Calu3 (cell line): Measurements from ENCODE around the gene SRCAP. TPM values are rescaled to one million over a fixed set of nuclear protein-coding genes. Genes with fewer than 3 reads are reported as not detected.
"Not testable (repeated sequence)": the region's sequence is repeated elsewhere in the genome, so short reads cannot be mapped to it uniquely, and the experiment has no call there.

Source experiments
- BruUV-seq: library from RNA; stranded (reverse); fragments of 400-500 nt; replicated peaks from 2 replicates; lab custom pipeline; 2021; lab: Mats Ljungman, UMichigan
- CTCF ChIA-PET: fragments of 300-600 bp; sonication (Branson Sonifier 250); formaldehyde crosslinking; loops from one replicate; lab custom pipeline; 2022; ENCODE audit warnings: antibody characterized with exemption; lab: Charles Lee
- DNase-seq: peaks from one replicate; pipeline ENCODE4 v3.0.0; 2022
- H3K27ac Mint-ChIP-seq: one replicate; pipeline ENCODE4 v1.8.0; 2022; ENCODE audit warnings: mixed read lengths; ENCODE audit not compliant: unreplicated experiment
- H3K27me3 Mint-ChIP-seq: one replicate; pipeline ENCODE4 v1.8.0; 2022; ENCODE audit warnings: mixed read lengths; ENCODE audit not compliant: unreplicated experiment
- H3K36me3 Mint-ChIP-seq: one replicate; pipeline ENCODE4 v1.8.0; 2022; ENCODE audit warnings: mild to moderate bottlenecking, moderate library complexity, mixed read lengths; ENCODE audit not compliant: insufficient read depth, unreplicated experiment
- H3K4me1 Mint-ChIP-seq: one replicate; pipeline ENCODE4 v1.8.0; 2022; ENCODE audit warnings: mild to moderate bottlenecking, low read depth, mixed read lengths; ENCODE audit not compliant: unreplicated experiment
- H3K4me3 Mint-ChIP-seq: one replicate; pipeline ENCODE4 v1.8.0; 2022; ENCODE audit warnings: mild to moderate bottlenecking, low read depth, moderate library complexity, mixed read lengths; ENCODE audit not compliant: unreplicated experiment
- H3K9me3 Mint-ChIP-seq: one replicate; pipeline ENCODE4 v1.8.0; 2022; ENCODE audit warnings: low read depth, mixed read lengths; ENCODE audit not compliant: unreplicated experiment
- intact Hi-C: fragments of 100-400 bp; cut with micrococcal nuclease; formaldehyde crosslinking; loops from one replicate; pipeline ENCODE4 v1.10.0; 2022; ENCODE audit not compliant: unreplicated experiment
- total RNA-seq: library from RNA; stranded (reverse); gene quantifications from 2 replicates; pipeline ENCODE4 v1.2.3, GENCODE V29; 2022
- TF ChIP-seq, protein P1 (sequence below): fragments of 200-600 bp; IDR thresholded peaks from one replicate; pipeline ENCODE4 v1.8.0; 2022; ENCODE audit warnings: antibody characterized with exemption; ENCODE audit not compliant: unreplicated experiment

SRCAP gene
- total RNA-seq, 1 experiment from 2014 or later: 84.6 TPM

DNA sequence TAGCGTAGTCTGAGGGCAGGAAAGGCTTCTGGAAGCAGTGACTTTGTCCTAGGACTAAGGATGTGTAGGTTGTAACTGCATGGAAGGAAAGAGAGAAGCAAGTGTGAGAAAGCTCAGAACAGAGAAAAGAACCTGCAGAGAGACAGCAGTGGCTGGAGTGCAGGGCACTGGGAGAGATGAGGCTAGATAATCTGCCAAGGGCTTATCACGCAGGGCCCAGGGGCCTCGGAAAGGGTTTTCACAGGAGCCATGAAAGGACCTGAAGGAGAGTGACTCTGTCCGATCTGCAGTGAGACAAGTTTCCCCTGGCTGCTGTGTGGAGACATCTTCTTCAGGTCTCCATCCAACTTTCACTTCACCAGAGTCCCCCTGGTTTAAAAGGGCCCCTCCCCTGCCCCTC, 7.1 kb upstream of the SRCAP start:
- CTCF ChIA-PET: no interaction called here
- H3K9me3 Mint-ChIP-seq: no peaks in the 10 kb centered on the region
- TF ChIP-seq, protein P1, sequence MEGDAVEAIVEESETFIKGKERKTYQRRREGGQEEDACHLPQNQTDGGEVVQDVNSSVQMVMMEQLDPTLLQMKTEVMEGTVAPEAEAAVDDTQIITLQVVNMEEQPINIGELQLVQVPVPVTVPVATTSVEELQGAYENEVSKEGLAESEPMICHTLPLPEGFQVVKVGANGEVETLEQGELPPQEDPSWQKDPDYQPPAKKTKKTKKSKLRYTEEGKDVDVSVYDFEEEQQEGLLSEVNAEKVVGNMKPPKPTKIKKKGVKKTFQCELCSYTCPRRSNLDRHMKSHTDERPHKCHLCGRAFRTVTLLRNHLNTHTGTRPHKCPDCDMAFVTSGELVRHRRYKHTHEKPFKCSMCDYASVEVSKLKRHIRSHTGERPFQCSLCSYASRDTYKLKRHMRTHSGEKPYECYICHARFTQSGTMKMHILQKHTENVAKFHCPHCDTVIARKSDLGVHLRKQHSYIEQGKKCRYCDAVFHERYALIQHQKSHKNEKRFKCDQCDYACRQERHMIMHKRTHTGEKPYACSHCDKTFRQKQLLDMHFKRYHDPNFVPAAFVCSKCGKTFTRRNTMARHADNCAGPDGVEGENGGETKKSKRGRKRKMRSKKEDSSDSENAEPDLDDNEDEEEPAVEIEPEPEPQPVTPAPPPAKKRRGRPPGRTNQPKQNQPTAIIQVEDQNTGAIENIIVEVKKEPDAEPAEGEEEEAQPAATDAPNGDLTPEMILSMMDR: no peak
- H3K27ac Mint-ChIP-seq: no peak overlapping the region
- BruUV-seq: no TSS peak
- H3K27me3 Mint-ChIP-seq: peaks cover 21% of the 10 kb centered on the region
- H3K36me3 Mint-ChIP-seq: peaks cover 7% of the 10 kb centered on the region
- H3K4me1 Mint-ChIP-seq: peaks cover 8% of the 10 kb centered on the region
- no peak for DNase-seq
- intact Hi-C loops: no loop called here
- H3K4me3 Mint-ChIP-seq: no peak overlapping the region

DNA sequence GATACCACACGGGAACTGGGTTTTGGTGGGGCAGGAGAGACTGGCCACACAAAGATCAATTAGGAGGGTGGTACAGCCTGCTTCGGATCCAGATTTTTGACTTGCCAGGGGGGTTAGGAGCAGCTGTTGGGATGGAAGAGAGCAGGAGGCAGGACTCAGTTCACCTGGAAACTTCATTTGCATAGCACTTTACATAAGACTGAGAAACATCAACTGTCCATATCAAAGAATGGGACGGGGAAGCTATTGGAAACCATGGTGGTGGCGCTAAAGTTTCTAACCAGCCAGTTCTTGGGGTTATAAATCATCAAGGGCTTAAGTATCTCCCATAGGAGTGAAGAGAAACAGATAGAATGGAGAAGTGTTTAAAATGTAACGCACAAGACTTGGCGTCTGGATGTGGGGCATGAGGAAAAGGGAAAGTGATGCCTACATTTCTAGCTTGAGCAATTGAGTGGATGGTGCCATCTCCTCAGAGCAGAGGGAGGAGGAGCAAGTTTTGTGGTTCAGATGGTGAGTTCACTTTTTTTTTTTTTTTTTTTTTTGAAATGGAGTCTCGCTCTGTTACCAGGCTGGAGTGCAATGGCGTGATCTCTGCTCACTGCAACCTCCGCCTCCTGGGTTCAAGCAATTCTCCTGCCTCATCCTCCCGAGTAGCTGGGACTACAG, 6.4 kb upstream of the SRCAP start:
- CTCF ChIA-PET: interaction anchor here (1.1 kb wide), 1 partner anchor 127 kb away, joined by 3 read pairs; no protein-coding TSS in a partner anchor
- H3K4me3 Mint-ChIP-seq: no peak overlapping the region
- intact Hi-C loops: no loop called here
- TF ChIP-seq, protein P1: no peak
- no peak overlapping the region for H3K27ac Mint-ChIP-seq
- BruUV-seq: no TSS peak
- peaks cover 13% of the 10 kb centered on the region for H3K36me3 Mint-ChIP-seq
- H3K9me3 Mint-ChIP-seq: no peaks in the 10 kb centered on the region
- H3K27me3 Mint-ChIP-seq: peaks cover 21% of the 10 kb centered on the region
- peaks cover 13% of the 10 kb centered on the region for H3K4me1 Mint-ChIP-seq
- DNase-seq: no peak

DNA sequence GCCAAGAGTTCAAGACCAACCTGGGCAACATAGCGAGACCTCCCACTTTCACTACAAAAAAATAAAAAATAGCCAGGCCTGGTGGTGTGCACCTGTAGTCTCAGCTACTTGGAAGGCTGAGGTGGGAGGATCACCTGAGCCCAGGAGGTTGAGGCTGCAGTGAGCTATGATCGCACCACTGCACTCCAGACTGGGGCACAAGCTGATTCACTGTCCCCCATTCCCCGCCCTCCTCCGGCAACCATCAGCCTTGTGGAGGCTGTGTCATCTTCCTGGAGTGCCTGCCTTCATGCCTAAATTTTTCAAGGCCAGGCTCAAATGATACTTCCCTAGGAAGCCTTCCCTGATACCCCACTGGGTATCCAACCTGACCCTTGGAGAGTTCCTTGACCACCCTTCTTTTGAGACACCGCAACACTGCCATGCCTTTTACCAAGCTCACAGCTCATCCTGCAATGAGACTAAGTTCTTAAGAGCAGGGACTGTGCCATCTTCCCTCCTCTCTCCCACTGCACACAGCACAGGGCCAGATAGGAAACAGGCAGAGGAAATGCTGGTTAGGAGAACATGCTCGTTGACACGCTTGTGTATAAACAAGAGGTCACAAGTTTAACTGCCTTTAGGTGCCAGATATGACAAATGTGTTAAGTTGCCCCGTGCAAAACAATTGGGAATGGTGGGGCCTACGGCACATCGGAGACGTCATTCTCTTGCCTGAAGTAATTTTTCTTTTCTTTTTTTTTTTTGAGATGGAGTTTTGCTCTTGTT, 3.9 kb upstream of the SRCAP start:
- H3K27me3 Mint-ChIP-seq: peaks cover 21% of the 10 kb centered on the region
- CTCF ChIA-PET: interaction anchor here (1.6 to 1.8 kb wide), 2 partner anchors 22 to 36 kb away, joined by 4 to 16 read pairs; partner anchors contain the start of gene FBRS
- TF ChIP-seq, protein P1: no peak
- H3K4me3 Mint-ChIP-seq: no peak overlapping the region
- H3K27ac Mint-ChIP-seq: no peak overlapping the region
- intact Hi-C loops: loop anchor here (5.0 kb wide), 1 partner anchor 38 kb away; the partner anchor contains the start of gene FBRS
- H3K4me1 Mint-ChIP-seq: peaks cover 26% of the 10 kb centered on the region
- H3K9me3 Mint-ChIP-seq: no peaks in the 10 kb centered on the region
- H3K36me3 Mint-ChIP-seq: peaks cover 39% of the 10 kb centered on the region
- no TSS peak for BruUV-seq
- DNase-seq: no peak

DNA sequence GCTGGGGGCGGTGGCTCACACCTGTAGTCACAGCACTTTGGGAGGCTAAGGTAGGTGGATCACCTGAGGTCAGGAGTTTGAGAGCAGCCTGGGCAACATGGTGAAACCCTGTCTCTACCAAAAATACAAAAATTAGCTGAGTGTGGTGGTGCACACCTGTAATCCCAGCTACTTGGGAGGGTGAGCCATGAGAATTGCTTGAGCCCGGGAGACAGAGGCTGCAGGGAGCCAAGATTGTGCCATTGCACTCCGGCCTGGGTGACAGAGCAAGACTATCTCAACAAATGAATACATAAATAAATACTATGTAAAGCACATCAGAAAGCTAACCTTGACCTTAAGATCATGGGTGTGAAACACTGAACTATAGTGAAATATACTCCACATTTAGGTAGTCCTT, 2.3 kb upstream of the SRCAP start:
- intact Hi-C loops: loop anchor here (5.0 kb wide), 1 partner anchor 39 kb away; the partner anchor contains the start of gene FBRS
- CTCF ChIA-PET: interaction anchor here (1.2 kb wide), 1 partner anchor 301 kb away, joined by 3 read pairs; the partner anchor contains the start of gene ZNF48
- Mint-ChIP-seq H3K4me1 (peaks cover 33% of the 10 kb centered on the region), H3K36me3 (peaks cover 54% of the 10 kb centered on the region), H3K27me3 (peaks cover 16% of the 10 kb centered on the region)
- H3K9me3 Mint-ChIP-seq, DNase-seq, H3K4me3 Mint-ChIP-seq, H3K27ac Mint-ChIP-seq, BruUV-seq: not testable (repeated sequence)
